WTC11 (cell line): ENCODE results near the gene TGM2. TPM values are rescaled to one million over a fixed set of nuclear protein-coding genes. Genes with fewer than 3 reads are reported as not detected.

Experiments
- ATAC-seq: fragments of 200-7000 bp; cut with Tn5 transposase; 2 replicates; pipeline ENCODE4 v1.10.0; 2021; ENCODE audit warnings: mild to moderate bottlenecking, moderate library complexity
- CTCF ChIA-PET: fragments of 300-600 bp; sonication (Branson Sonifier 250); formaldehyde crosslinking; loops from one replicate; lab custom pipeline; 2021; ENCODE audit warnings: antibody characterized with exemption; lab: Charles Lee
- POLR2A ChIA-PET: fragments of 350-600 bp; sonication (Branson Sonifier 250); formaldehyde crosslinking; loops from one replicate; lab custom pipeline; 2021; ENCODE audit warnings: antibody characterized with exemption; lab: Charles Lee
- DNase-seq: peaks from one replicate; pipeline ENCODE4 v3.0.0; 2021; ENCODE audit warnings: low spot score
- H3K27ac Mint-ChIP-seq: 2 replicates; pipeline ENCODE4 v1.8.0; 2021; ENCODE audit warnings: mixed read lengths
- H3K27me3 Mint-ChIP-seq: 2 replicates; pipeline ENCODE4 v1.8.0; 2021; ENCODE audit warnings: low read depth, mild to moderate bottlenecking, moderate library complexity, mixed read lengths
- H3K36me3 Mint-ChIP-seq: 2 replicates; pipeline ENCODE4 v1.8.0; 2021; ENCODE audit warnings: mixed read lengths
- H3K4me1 Mint-ChIP-seq: 2 replicates; pipeline ENCODE4 v1.8.0; 2022; ENCODE audit warnings: mixed read lengths
- H3K4me3 Mint-ChIP-seq: 2 replicates; pipeline ENCODE4 v1.8.0; 2021; ENCODE audit warnings: mild to moderate bottlenecking, moderate library complexity, mixed read lengths
- H3K9me3 Mint-ChIP-seq: 2 replicates; pipeline ENCODE4 v1.8.0; 2021; ENCODE audit warnings: mixed read lengths
- AR ChIP-seq: fragments of 250-450 bp; sonication (Bioruptor Pico); IDR thresholded peaks from 2 replicates; pipeline ENCODE4 v1.9.0; 2021; ENCODE audit warnings: mild to moderate bottlenecking
- ARID4B ChIP-seq: sonication (generic); formaldehyde crosslinking; IDR thresholded peaks from 2 replicates; pipeline ENCODE4 v1.8.0; 2023; ENCODE audit warnings: missing genetic modification reagents, mild to moderate bottlenecking, borderline replicate concordance
- ATF3 ChIP-seq: sonication (generic); formaldehyde crosslinking; conservative IDR thresholded peaks from 2 replicates; pipeline ENCODE4 v1.8.1; 2022; ENCODE audit warnings: mild to moderate bottlenecking, missing genetic modification reagents
- ATF6 ChIP-seq: sonication (generic); formaldehyde crosslinking; IDR thresholded peaks from 2 replicates; pipeline ENCODE4 v1.8.1; 2023; ENCODE audit warnings: mild to moderate bottlenecking, missing genetic modification reagents
- CBFB ChIP-seq: sonication (generic); formaldehyde crosslinking; IDR thresholded peaks from 2 replicates; pipeline ENCODE4 v1.8.1; 2022; ENCODE audit warnings: mild to moderate bottlenecking, low read depth, missing genetic modification reagents
- CTCF ChIP-seq: fragments of 200-600 bp; IDR thresholded peaks from 2 replicates; pipeline ENCODE4 v1.8.0; 2022; ENCODE audit warnings: antibody characterized with exemption
- ESRRA ChIP-seq: sonication (generic); formaldehyde crosslinking; IDR thresholded peaks from 2 replicates; pipeline ENCODE4 v1.8.1; 2022; ENCODE audit warnings: mild to moderate bottlenecking, missing genetic modification reagents, borderline replicate concordance
- GRHL2 ChIP-seq: fragments of 250-450 bp; sonication (Bioruptor Pico); IDR thresholded peaks from 2 replicates; pipeline ENCODE4 v1.8.0; 2022; ENCODE audit warnings: mild to moderate bottlenecking, moderate library complexity; ENCODE audit not compliant: insufficient replicate concordance, severe bottlenecking
- GTF2I ChIP-seq: fragments of 250-450 bp; sonication (Bioruptor Pico); conservative IDR thresholded peaks from 2 replicates; pipeline ENCODE4 v1.4.0; 2021; ENCODE audit warnings: mild to moderate bottlenecking
- HMGXB4 ChIP-seq: sonication (generic); formaldehyde crosslinking; IDR thresholded peaks from 2 replicates; pipeline ENCODE4 v1.8.1; 2023; ENCODE audit warnings: mild to moderate bottlenecking, moderate library complexity, missing genetic modification reagents
- SMAD3 ChIP-seq: sonication (generic); formaldehyde crosslinking; IDR thresholded peaks from 2 replicates; pipeline ENCODE4 v1.8.0; 2022; ENCODE audit warnings: missing genetic modification reagents, mild to moderate bottlenecking, borderline replicate concordance
- ZNF263 ChIP-seq: sonication (generic); formaldehyde crosslinking; IDR thresholded peaks from 2 replicates; pipeline ENCODE4 v1.8.1; 2022; ENCODE audit warnings: low read depth, mild to moderate bottlenecking, moderate library complexity, missing genetic modification reagents
- total RNA-seq: library from RNA; stranded (reverse); gene quantifications from 3 replicates; pipeline ENCODE4 v1.2.3, GENCODE V29; 2021

The TGM2 gene
- total RNA-seq, 1 experiment from 2014 or later = 1.5 TPM

- H3K4me1 Mint-ChIP-seq = no peaks in the 10 kb centered on the region
- H3K9me3 Mint-ChIP-seq = no peaks in the 10 kb centered on the region
- DNase-seq (no peak), ATAC-seq (no peak)
- no peak overlapping the region for H3K4me3 Mint-ChIP-seq
- ChIA-PET POLR2A (no interaction called here), CTCF (interaction anchor here (1.1 kb wide), 1 partner anchor 130 kb away, joined by 4 read pairs; no protein-coding TSS in a partner anchor)
- H3K36me3 Mint-ChIP-seq = peaks cover 24% of the 10 kb centered on the region
- H3K27me3 Mint-ChIP-seq = no peaks in the 10 kb centered on the region
- H3K27ac Mint-ChIP-seq = no peak overlapping the region
- TF ChIP-seq GRHL2 (no peak), ESRRA (CRISPR knock-in tag) (no peak), ARID4B (CRISPR knock-in tag) (no peak), GTF2I (CRISPR knock-in tag) (no peak), ZNF263 (CRISPR knock-in tag) (no peak)
These were observed 73.4 kb downstream of the TGM2 start for GRCh38 chr20:38091441-38092216.

- H3K36me3 Mint-ChIP-seq = peaks cover 29% of the 10 kb centered on the region
- ChIA-PET CTCF (interaction anchor here (1.1 to 5.9 kb wide), 2 partner anchors 17 to 131 kb away, joined by 4 to 26 read pairs; no protein-coding TSS in a partner anchor), POLR2A (interaction anchor here (0.6 kb wide), 1 partner anchor 86 kb away, joined by 4 read pairs; no protein-coding TSS in a partner anchor)
- DNase-seq (no peak), ATAC-seq (no peak)
- no peaks in the 10 kb centered on the region for H3K9me3 Mint-ChIP-seq
- H3K27ac Mint-ChIP-seq = no peak overlapping the region
- no peak for TF ChIP-seq SMAD3
- no peak for TF ChIP-seq CBFB (CRISPR knock-in tag)
- no peaks in the 10 kb centered on the region for H3K4me1 Mint-ChIP-seq
- H3K4me3 Mint-ChIP-seq = no peak overlapping the region
- no peaks in the 10 kb centered on the region for H3K27me3 Mint-ChIP-seq
These were observed 75.0 kb downstream of the TGM2 start for GRCh38 chr20:38090061-38090460.

GRCh38 chr20:38089500-38089899, 75.6 kb downstream of the TGM2 start:
- ATAC-seq = no peak
- POLR2A ChIA-PET = interaction anchor here (0.6 kb wide), 1 partner anchor 87 kb away, joined by 4 read pairs; no protein-coding TSS in a partner anchor
- no peak overlapping the region for H3K27ac Mint-ChIP-seq
- no peaks in the 10 kb centered on the region for H3K4me1 Mint-ChIP-seq
- H3K27me3 Mint-ChIP-seq = no peaks in the 10 kb centered on the region
- no peaks in the 10 kb centered on the region for H3K9me3 Mint-ChIP-seq
- H3K4me3 Mint-ChIP-seq = no peak overlapping the region
- H3K36me3 Mint-ChIP-seq = peaks cover 33% of the 10 kb centered on the region
- no peak for DNase-seq
- CTCF ChIA-PET = interaction anchor here (5.9 kb wide), 1 partner anchor 16 kb away, joined by 26 read pairs; no protein-coding TSS in a partner anchor
- TF ChIP-seq CTCF (no peak), ATF6 (CRISPR knock-in tag) (no peak), SMAD3 (no peak), HMGXB4 (CRISPR knock-in tag) (no peak), AR (CRISPR knock-in tag) (no peak), ATF3 (CRISPR knock-in tag) (no peak)
